T-helper 22 cell (primary cell): Measurements from ENCODE around the gene RBP5.

Experiments
- DNase-seq: peaks from one replicate; pipeline ENCODE4 v3.0.0-alpha.2; 2020; ENCODE audit warnings: low read depth

The RBP5 gene, protein sequence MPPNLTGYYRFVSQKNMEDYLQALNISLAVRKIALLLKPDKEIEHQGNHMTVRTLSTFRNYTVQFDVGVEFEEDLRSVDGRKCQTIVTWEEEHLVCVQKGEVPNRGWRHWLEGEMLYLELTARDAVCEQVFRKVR

DNA sequence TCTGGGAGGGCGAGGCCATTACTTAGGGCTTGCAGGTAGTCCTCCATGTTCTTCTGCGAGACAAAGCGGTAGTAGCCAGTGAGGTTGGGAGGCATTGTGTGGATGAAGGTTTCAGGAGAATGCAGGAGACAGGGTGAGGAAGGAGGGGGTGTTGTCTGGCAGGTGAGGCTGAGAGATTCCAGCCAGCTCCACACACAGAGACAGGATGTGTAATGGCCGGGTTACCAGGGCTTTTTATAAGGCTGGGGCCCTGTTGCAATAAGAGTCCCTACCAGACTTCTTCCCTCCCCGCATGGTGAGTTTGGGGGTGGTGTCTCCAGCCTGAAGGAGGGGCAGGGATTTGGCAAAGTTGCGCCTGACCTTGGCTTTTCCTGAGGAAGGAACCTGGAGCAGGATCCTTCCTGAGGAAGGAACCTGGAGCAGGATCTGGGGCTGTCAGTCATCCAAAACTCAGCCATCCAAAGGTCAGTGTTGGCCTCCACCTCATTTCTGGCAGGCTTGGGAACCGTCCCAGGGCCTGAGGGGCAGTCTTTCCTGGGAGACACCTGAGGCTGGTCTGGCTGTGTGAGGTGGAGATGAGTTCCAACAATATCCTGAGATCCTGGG, at the start of gene RBP5:
Gene RBP5, minus strand, starts transcription at position 209 of the 606 bp plus-strand sequence. Its CDS starts 114 bp downstream, at position 95.
- DNase-seq, result no peak

DNA sequence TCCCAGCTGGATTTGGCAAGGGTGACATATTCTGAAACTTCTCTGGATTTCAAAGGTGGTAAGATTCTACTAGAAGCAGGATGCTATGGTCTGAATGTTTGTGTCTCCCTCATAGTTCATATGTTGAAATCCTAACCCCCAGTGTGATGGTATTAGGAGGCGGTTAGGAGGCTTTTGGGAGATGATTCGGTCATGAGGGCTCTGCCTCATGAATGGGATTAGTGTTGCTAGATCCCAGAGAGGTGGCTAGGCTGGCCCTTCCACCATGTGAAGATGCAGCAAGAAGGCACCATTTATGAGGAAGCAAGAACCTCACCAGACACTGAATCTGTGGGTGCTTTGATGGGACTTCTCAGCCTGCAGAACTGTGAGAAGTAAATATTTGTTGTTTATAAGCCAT, 49.8 kb upstream of the RBP5 start:
- no peak for DNase-seq

DNA sequence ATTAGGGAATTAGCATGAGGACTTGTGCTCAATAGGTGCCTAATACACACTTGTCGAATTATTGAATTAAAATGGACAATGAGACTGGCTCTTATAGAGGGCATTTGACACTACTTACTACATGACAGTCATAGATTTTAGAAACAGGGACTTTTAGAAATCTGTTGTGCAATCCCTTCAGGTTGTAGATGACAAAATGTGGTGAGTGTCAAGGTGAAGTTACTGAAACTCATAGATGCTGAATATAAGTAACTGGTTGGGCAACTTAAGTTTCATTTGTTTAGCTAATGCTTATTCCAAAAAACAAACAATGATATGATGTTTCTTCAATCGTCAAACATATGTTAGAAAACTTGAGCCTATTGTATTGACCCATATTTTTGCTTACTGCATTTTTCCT, 47.9 kb upstream of the RBP5 start:
- no peak for DNase-seq

DNA sequence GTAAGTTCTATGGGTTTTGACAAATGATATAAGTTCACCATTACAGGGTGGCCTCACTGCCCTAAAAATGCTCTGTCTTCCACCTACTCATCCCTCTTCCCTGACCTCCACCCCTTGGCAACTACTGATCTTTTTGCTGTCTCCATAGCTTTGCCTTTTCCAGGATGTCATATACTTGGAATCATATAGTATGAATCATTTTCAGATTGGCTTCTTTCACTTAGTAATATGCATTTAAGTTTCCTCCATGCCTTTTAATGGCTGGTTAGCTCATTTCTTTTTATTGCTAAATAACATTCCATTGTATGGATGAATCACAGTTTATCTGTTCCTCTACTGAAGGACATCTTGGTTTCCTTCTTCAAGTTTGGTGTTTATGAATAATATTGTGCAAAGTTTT, 46.8 kb upstream of the RBP5 start:
- DNase-seq, result no peak

DNA sequence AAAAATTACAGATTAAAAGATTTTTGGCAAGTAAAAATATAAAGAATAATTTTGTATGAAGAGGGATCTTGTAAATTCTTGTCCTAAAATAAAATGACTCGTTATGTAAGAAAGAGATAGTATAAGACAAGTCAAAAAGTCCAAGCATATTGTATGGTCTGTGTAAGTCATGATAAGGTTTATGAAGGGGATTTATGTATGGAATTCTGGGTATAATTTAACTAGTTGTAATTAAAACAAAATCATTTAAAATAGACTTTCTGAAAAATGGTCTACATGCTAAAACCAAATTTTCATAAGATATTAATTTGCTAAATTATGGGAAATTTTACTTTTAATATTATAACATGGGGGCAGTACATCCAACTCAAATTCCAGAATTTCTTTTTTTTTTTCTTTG, 43.2 kb upstream of the RBP5 start:
- no peak for DNase-seq

DNA sequence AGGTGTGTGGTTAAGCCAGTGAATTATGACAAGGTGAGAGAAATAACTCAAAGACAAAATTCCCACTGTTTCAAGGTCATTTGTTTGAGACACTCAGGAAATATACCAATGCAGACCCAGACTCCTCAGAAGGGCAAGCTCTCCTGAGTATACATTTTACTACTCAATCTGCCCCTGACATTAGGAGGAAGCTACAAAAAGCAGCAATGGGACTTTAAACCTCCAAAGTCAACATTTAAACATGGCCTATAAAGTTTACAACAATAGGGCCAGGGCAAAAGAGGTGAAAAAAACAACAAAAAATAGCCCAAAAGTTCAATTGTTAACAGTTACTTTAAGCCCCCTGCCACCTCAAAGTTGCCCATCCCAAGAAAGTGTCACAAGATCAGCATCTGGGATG, 41.3 kb upstream of the RBP5 start:
- DNase-seq, result no peak

DNA sequence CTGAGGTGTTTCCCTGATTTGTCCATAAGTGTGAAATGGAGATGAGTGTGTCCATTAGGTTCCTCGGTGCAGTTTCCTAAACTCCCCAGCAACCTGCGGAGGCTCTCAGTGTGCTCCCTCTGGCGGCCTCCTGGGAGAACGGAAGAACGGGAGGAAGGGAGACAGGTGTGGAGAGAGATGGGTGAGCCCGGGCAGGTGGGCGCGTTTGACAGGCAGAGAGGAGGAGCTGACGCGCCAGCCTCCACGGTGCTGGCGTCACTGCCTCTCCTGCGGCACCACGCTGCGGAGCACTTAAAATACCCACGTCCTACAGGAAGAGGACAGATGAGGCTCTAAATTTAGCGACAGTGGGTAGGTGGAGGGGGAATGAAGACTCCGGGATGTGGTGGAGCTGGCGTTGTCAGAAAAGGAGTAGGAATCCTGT, 34.0 kb upstream of the RBP5 start:
- DNase-seq, result no peak

DNA sequence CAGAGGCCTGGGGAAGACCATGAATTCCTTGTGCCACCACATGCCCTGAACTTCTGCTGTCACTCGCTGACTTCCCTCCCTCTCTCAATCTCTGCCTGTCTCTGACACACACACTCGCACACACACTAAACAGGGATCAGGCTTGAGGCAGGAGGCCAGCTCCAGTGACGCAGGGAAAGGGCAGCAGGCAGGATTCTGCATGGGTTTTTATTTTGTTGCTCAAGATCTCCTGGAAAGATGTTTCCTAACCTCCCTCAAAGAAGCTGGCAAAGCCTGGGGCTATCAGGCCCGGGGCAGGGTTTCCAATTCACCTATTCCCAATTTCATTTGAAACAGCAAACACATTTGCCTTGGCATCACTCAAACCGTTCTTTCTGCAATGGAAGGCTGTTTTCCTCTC, 33.1 kb upstream of the RBP5 start:
- no peak for DNase-seq

DNA sequence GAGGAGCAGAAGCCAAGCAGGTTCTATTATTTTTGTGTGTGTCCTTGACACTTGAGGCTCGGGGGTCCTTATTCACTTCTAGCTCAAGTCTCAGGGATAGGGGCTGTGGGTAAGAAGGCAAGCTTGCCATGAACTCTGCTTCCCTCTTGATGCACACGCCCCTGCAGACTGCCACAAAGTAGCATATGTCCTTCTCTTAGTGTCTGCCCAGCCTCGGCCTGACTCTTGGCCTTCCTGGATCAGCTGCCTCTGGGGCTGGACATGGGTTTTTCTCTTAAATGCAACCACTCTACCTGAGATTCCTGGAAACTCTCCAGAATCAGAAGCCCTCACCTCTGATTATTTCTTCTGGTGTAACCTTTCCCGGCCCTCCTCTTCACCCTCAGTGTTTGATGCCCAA, 32.6 kb upstream of the RBP5 start:
- no peak for DNase-seq

DNA sequence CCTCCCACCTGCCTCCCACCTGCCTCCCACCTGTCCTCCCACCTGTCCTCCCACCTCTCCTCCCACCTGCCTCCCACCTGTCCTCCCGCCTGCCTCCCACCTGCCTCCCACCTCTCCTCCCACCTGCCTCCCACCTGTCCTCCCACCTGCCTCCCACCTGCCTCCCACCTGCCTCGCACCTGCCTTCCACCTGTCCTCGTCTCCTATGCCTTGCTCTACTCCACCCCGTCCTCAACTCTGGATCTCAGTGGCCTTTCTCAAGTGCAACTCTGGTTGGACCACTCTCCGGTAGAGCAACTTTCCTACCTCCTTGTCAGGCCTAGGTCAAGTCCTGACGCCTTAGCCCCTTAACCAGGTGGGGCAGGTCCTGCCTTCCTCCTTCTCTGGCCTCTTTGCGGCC, 31.5 kb upstream of the RBP5 start:
- DNase-seq, result no peak

DNA sequence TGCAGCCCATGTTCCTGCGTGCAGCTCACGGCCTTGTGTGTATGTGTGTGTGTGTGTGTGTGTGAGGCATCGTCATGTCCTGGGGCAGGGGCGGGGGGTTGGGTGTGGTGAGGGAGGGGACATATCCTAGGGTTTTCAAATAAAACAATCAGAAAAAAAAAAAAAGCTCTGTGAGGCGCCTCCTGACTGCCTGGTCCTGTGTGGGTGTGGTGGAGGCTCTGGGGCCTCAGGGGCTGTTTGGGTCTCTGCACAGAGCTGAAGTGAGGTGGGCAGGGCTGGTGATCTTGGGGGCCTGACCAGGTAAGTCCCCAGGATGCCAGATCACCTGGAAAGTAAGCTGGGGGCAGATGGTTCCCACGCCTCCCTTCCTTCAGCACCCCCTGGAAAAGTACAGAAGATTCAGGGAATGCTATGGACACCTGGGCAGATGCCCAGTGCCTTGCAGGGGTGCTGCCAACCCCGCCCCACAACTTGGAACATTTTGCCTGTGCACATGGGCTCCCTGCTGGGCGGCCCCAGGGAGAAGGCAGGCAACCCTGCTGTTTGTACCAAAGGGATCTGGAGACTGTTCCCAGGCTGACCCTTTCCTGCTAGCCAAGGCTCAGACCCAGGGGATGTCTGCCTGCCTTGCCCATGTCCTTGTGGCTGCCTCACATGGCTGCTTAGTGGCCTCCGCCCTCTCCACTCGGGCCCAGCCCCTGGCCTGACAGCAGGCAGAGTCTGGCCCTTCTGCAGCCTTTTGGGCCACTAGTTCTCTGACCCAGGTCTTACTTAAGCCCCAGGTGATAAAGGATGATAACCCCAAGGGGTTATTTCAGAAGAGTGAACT, 30.3 kb upstream of the RBP5 start:
- no peak for DNase-seq

DNA sequence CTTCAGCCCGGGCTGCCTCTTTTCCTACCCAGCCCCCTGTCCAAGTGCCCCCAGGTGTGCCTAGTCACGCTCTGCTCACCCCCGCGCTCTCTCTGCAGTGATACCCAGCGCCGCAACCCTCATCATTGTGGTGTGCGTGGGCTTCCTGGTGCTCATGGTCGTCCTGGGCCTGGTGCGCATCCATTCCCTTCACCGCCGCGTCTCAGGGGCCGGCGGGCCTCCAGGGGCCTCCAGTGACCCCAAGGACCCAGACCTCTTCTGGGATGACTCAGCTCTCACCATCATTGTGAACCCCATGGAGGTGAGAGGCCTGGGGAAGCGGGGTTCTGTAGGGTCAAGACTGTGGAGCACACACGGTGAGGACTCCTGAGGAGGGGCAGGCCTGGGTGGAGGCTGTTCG, 28.7 kb upstream of the RBP5 start:
- no peak for DNase-seq

DNA sequence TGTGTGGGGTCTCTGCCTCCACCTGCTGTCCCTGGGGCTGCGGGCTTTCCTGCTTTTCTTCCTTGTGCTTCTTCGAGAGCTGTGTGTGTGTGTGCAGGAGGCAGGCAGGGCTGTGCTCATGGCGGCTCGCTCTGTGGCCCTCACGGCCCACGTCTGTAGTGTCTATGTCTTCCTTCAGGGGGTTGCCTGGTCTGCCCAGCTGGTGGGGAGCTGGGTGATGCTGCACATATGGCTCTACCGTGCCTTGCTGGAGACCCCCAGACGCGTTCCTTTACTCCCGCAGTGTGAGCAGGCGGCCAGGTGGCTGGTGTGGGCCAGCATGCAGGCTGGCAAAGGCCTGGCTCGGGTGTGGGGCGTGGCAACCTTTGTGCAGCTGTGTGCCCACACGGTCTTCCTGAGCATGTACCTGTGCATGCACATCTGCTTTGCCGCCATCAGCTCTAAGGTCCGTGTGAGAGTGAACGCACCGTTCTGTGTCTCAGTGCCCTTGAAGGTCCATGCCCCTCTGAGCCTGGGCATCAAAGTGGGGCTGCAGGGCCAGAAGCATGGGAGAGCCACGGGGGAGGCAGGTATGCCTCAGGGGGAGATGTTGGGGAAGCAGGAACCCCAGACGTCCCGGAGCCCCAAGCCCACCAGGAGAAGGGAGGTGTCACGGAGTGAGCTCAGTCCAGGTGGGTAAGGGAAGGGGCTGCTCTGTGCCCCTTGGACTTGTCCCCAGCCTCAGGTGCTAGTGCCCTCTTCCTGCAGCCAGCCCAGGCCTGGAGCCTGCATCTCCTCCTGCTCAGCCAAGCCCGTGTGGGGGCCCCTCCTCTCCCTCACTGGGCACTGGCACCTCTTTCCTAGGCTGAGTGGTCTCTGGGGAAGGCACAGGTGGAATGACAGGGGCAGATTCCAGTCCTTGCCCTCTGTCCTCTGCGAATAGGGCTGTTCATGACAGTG, 27.8 kb upstream of the RBP5 start:
- no peak for DNase-seq

DNA sequence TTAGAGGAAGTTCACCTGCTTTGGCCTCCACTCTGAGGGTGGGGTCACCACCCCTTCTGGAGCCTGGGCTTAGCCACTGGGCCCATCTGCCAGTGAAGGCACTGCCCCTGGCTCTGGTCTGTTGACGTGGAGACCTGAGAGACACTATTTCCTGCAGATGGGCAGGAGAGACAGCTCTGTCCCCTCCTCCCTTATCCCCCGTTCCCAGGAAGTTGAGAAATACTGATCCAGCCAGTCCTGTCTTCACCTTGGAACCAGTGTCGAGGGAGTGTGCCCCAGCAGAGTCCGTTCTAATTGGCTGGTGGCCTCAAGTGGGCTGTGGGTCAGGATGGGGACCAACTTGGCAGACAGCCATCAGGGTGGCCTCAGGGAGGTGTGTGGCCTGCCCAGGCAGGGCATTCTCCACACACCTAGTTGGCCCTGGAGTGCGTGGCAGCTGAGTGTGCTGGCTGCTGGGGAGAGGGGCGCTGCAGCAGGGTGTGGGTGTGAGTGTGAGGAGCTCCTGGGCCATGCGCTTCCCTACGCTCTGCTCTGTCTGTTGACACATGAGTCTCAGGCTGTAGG, 26.9 kb upstream of the RBP5 start:
- DNase-seq, result no peak

DNA sequence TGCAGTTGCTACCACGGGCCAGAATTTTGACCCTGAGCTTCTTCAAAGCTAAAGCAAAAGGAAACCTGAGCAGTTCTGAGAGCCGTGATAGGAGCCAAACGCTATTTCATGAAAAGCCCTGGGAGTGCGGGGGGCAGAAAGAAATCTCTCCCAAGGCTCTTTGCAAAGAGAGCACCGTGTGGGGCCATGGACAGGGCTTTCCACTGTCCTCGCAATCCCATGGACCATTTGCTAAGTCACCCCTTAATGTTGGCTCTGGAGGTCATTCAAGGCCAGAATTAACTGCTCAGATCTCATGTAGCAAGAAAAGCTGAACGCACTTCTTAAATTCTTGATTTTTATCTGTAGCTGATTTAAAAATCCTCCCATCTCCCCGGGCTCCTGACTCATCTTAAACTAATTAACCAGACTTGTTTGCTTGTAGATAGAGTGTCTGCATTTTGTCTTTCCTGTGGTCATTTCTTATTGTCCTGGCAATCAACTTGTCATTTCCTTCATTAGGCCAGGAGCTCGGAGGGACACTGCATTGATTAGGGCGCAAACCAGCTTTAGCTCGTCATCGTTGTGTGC, 26.3 kb upstream of the RBP5 start:
- DNase-seq, result no peak

DNA sequence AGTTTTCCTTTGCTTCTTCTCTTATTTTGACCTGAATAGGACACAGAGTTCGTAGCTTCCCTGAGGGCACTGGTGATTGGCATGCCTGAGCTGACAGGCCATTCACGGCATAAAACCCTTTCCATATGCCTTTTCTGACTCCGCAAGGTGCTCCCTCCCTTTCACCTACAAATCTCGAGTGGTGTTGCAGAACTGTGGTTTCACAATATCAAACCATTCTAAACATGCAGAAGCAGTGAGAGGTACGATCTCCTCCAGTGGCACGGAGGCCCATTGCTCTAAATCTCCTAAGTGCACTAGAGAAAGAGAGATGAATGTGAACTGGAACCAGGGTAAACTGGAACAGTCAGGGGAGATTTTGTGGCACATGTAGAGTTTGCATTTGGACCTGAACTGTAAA, 25.4 kb upstream of the RBP5 start:
- DNase-seq, result no peak

DNA sequence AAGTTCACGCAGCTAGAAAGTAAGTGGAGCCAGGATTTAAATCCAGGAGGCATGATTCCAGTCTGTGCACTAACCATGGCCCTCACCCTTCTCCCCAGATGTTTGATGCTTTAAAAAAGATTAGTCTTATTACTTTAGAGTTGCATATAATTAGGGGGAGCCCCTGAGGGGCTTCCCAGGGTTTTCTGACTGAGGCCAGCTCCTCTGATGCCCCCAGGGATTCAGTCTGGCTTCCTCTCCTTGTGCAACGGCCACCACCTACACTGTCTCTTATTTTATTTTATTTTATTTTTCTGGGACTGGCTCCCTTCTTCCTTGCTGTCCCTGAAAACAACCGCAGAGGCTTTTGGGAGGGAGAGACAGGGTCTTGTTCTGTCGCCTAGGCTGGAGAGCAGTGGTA, 24.1 kb upstream of the RBP5 start:
- DNase-seq, result no peak

DNA sequence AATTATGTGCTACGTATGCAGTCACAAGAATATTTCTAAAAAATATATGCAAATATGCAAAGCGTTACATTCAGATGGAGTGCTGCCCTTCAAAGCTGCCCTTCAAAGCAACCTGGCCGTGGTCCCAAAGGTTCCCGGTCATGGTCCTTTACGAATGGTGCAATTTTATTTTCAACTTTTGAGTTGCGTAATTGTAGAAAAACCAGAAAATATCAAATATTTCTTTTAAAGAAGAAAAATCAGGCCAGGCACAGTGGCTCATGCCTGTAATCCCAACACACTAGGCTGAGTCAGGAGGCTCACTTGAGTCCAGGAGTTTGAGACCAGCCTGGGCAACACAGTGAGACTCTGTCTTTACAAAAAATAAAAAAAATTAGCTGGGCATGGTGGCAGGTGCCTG, 22.8 kb upstream of the RBP5 start:
- no peak for DNase-seq

DNA sequence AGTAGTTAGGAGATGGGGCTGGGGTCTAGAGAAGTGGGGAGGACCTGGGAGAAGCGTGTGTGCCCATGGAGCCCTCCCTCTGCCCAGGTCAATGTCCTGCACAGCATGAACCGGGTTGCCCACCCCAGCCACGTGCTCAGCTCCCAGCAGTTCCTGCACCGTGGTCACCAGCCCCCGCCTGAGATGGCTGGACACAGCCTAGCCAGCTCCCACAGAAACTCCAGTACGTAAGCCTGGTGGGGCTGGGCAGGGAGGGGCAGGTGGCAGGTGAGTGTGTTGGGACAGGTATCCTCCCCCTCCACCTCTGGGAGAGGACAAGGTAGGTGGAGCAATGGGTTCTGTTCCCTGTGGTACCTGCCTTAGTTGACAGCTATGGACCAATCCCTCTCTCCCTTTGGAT, 22.2 kb upstream of the RBP5 start:
- no peak for DNase-seq

DNA sequence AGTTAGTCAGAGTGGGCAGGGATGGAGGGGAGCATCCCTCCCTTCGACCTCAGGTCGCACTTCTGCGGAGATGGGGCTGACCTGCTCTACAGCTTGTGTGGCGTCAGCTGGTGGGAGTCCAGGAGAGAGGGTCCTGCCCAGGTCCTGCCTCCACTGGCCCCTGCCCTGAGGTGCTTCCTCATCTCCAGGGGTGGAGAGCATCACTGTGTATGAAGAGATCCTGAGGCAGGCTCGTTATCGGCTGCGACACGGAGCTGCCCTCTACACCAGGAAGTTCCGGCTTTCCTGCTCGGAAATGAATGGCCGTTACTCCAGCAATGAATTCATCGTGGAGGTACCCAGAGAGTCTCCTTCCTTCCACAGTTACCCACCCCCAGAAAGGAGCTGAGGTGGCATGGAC, 21.7 kb upstream of the RBP5 start:
- no peak for DNase-seq

DNA sequence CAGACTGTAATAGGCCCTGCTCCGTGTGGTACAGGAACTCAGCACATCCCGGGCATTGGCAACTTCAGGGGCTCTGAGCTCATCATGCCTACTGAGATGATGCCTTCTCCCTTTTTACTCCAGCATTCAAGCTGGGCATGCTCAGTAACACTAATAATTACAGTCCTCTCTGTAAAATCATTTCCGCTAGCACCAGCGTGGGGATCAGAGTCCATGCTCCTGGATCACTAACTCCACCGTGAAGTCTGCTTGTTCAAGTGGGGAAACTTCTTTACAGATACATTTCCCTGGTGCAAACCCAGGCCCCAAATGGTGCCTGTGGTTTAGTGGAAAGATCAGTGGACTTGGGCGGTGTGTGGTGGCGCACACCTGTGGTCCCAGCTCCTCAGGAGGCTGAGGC, 18.2 kb upstream of the RBP5 start:
- DNase-seq, result no peak

DNA sequence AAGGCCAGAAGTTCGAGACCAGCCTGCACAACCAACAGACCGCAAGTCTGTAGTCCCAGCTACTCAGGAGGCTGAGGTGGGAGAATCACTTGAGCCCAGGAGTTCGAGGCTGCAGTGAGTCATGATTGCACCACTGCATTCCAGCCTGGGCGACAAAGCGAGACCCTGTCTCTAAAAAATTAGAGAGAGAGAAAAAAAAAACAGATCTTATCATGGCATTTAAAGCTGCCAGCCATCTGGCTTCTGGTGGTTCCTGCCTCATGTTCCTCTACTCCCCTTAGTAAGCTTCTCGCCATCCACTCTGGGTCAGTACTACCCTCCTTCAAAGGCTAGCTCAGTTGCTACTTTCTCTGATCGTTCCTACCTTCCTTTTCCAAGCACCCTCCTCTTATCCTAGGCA, 17.5 kb upstream of the RBP5 start:
- no peak for DNase-seq
